GM18511 (cell line): ENCODE data around the gene ZNF341.
"Not testable (repeated sequence)": the region's sequence is repeated elsewhere in the genome, so short reads cannot be mapped to it uniquely, and the experiment has no call there.

Experiments
- ATAC-seq: cut with Tn5 transposase; IDR thresholded peaks from one replicate; pipeline ENCODE4 v1.9.1; 2021; ENCODE audit warnings: mild to moderate bottlenecking, moderate library complexity; ENCODE audit not compliant: unreplicated experiment

ZNF341 gene

DNA sequence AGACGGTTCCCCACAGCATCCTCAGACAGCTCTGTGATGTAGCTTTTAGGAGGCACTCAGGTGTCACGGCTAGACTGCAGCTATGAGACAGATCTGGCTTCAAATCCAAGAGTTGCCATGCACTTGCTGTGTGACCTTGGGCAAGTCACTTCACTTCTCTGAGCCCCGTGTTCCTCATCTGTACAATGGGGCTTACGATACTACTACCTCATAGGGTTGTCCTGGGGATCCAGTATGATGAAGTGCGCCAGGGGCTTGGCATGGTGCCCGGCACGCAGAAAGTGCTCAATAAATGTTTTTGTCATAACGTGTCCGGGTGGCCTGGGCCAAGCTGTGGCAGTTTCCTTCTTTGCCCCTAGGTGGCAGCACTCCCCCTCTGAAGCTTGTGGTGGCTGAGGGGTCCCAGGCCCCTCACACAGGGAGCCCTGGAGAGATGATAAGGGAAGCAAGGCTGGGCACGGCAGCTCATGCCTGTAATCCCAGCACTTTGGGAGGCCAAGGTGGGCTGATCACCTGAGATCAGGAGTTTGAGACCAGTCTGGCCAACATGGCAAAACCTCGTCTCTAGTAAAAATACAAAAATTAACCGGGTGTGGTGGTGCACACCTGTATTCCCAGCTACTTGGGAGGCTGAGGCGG, 60.3 kb downstream of the ZNF341 start:
- no peak for ATAC-seq

DNA sequence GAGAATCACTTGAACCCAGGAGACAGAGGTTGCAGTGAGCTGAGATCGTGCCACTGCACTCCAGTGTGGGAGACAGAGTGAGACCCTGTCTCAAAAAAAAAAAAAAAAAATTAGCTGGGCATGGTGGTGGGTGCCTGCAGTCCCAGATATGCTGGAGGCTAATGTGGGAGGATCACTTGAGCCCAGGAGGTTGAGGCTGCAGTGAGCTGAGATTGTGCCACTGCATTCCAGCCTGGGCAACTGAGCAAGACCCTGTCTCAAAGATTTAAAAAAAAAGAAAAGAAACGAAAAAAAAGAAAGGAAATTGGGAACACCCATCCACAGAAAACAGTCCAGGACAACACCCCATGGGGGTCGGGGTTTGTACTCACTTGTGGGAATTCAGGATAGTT, 60.8 kb downstream of the ZNF341 start:
- not testable (repeated sequence) for ATAC-seq

- ATAC-seq, result no peak
Measured at GRCh38 chr20:33793011-33793931, 61.5 kb downstream of the ZNF341 start.

DNA sequence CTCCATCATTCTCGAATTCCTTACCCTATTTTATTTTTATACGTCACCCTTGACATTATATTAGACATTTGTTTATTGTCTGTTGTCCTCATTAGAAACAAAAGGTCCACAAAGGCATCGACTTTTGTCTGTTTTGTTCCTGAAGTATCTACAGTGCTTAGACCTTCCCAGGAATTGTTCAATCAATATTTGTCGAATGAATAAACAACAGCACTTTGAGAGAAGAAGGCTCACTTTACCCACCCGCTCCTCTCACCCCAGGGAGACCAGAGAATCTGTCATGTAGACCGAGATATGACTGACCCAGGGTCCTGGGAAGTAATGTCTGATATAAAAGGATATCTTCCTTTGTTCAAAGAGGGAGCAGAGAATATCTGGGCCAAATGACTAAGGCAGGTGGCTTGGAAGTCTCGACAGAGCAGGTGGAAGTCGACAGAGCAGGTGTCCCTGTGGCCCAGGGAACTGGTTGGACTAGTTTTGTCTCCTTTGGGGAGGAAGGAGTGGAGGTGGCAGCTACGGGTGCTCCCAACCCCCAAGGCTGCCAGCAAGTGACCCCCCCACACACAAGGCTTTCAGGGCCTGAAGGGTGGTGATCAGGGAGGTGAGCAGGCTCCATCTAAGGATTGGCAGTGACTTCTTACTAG, 64.6 kb downstream of the ZNF341 start:
- ATAC-seq, result no peak

DNA sequence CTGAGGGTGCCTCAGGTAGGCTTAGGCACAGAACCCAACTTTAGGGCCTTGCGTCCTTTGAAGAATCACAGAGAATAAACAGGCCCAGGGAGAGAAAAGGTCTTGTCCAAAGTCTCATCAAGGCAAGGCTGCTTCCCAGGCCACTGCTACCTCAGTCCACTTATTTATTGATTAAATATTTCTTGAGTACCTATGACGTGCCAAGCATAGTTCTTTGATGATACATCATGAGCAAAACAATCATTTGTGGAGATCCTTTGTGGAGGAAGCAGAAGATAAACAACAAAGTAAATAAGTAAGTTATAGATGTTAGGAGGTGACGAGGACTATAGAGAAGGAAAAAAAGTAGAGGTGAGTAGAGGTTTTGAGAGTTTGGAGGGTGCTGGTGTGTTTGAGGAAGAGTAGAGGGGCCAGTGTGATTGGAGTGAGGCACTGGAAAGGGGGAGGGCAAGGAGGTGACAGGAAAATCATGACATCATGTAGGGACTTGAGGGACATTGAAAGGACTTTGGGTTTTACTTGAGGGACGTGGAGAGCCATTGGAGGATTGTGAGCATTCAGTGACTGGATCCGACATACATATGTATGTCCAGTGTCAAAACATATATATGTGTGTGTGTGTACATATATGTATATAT, 65.2 kb downstream of the ZNF341 start:
- no peak for ATAC-seq

GRCh38 chr20:33798444-33798843, 66.6 kb downstream of the ZNF341 start:
- ATAC-seq, result no peak

DNA sequence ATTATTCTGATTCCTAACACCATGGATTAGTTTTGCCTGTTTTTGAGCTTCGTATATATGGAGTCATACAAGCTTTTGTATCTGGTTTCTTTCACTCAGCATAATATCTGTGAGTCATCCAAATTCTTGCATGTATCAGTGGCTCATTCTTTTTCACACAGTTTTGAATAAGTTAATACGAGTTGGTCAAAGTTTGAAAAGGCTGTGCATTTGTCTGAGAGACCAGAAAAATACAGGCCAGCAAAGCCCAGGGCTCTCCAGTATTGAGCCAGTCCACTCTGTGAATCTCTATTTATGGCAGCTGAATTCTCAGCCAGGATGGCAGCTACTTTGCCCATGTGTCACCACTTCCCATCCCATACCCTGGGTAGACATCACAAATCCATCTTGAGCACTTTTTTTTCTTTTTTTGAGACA, 72.1 kb downstream of the ZNF341 start:
- no peak for ATAC-seq

DNA sequence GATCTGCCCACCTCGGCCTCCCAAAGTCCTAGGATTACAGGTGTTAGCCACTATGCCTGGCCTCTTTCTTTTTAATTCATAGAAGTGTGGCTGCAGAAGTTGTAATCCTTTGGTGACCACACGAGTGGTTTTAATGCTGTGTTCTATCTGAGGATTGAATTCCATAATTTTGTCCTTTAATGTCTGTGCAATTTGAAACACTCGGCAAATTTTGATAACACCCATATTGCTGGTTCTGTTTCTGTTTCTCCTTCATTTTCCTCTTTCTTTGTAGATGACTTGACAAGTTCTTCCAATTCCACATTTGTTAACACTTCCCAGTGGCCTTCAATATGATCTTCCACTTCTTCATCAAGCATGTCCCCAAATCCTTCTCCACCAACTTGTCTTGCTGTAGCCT, 76.6 kb downstream of the ZNF341 start:
- ATAC-seq, result no peak

DNA sequence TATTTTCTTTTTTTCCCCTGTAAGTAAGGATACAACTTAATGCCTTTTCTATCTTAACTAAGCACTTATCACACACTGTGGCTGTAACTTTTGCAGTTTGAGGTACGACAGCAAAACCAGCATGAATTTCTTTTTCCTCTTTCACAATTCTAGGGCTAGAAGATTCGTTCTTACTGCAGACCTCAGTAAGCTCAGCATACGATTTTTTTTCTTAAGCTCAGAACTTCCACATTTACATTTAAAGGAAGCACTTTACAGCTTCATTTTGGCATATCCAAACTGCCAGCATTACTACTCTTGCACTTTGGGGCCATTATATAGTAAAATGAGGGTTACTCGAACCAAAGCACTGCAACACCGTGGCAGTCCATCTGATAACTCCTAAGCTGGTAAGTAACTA, 78.5 kb downstream of the ZNF341 start:
- no peak for ATAC-seq

GRCh38 chr20:33810885-33811775, 79.3 kb downstream of the ZNF341 start, which contains the start of gene CHMP4B:
Gene CHMP4B, plus strand, starts transcription at chr20:33811348. Its CDS starts 121 bp downstream, at chr20:33811469.
- peak; percentile 98 for ATAC-seq

DNA sequence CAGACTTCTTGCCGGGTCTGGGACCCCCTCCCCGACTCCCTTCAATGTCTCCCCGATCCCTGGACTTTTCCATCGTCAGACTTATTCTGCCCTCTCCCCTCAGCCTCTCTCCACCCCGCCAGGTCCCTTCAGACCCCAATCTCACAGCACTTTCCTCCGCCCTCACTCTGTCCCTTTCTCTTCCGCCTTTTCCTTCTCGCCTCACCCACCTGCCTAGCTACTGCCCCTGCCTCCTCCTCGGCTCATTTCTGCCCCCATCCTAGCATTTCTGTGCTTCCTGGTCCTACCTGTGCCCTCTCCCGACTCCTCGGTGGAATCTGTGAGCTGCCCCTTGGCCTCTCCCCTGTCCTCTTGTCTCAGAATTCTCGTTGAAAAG, 80.0 kb downstream of the ZNF341 start:
- ATAC-seq, result peak; percentile 18

- ATAC-seq, result no peak
Measured at GRCh38 chr20:33812152-33812849, 80.5 kb downstream of the ZNF341 start.

GRCh38 chr20:33812908-33813462, 81.2 kb downstream of the ZNF341 start:
- no peak for ATAC-seq

DNA sequence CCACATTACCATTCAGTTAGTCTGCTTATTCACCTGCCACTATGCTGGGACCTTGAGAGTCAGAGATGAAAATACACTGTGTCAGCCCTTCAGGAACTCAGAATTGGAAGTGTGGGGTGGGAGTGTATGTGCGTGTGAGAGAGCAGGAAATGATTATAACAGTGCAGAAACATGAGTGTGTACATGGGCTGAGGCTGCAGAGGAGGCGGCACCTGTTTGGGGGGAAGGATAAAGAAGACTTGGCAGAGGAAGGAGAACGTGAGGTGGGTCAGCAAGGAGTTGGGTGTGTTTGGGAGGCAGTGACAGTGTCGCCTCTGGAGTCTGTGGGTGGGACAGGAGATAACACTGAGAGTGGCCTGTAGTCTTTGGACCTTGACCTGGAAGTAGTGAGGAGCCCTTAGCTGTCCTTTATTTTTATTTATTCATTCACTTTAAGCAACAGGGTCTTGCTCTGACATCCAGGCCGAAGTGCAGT, 82.5 kb downstream of the ZNF341 start:
- no peak for ATAC-seq

GRCh38 chr20:33815671-33816070, 83.9 kb downstream of the ZNF341 start:
- ATAC-seq, result no peak

- no peak for ATAC-seq
Measured at GRCh38 chr20:33816191-33816590, 84.4 kb downstream of the ZNF341 start.

DNA sequence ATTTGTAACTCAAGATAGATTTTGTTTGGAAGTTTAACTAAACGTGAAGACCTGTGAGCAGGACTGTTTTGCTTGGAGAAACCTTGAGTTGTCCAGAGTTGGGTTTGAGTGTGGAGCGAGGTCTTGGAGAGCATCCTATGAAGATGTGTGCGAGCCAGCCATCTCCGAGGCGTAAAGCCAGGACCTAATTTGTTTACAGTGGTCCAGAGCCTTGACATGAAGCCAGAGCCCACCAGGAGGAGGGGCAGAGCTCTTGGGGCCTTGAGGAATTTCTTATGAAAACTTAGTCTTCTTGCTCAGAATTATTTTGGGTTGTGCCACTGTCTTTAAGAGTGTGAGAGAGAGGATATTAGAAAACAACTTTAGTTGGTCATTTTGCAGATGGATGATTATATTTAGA, 85.6 kb downstream of the ZNF341 start:
- ATAC-seq, result no peak

DNA sequence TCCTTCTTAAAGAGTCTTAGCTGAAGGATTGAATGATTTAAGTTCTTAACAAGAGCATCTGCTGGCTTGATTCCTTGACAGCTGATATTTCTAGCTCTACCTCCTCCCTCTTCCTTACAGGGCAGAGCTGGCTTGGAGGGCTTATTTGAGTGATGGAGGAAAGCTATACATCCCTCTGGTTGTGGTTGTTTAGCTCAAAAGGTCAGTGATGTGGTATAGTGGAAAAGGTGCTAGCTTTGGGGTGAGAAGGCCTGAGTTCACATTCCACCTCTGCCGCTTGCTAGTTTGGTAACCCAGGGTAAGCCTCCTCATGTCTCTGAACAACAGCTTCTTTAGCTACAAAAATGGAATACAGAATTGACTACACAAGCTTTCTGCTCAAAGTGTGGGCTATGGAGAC, 87.7 kb downstream of the ZNF341 start:
- no peak for ATAC-seq

GRCh38 chr20:33820362-33820761, 88.6 kb downstream of the ZNF341 start:
- no peak for ATAC-seq
